Fibroblast of lung (primary cell): ENCODE data around the gene SGCG.

Source experiments
- CTCF ChIP-seq, 2 donors: IDR thresholded peaks in 1 of 2; conservative IDR thresholded peaks in 1 of 2; 1 replicate in 1 of 2; 2 replicates in 1 of 2; pipeline ENCODE4 v1.5.1; 2011 to 2012; ENCODE audit warnings: low read length in 2 of 2, control low read depth in 1 of 2, inconsistent platforms in 1 of 2, low read depth in 1 of 2, mild to moderate bottlenecking in 1 of 2
- EZH2 ChIP-seq: IDR thresholded peaks from 2 replicates; pipeline ENCODE4 v1.5.1; 2012; ENCODE audit warnings: low read length, control low read depth, mild to moderate bottlenecking; ENCODE audit errors: missing control alignments

- no peak for TF ChIP-seq CTCF (conservative IDR thresholded peaks at IDR 0.05 in 1 of 2, IDR thresholded peaks at IDR 0.05 in 1 of 2; ENCODE audit: low read depth in 1 of 2, low read length in 2 of 2)
- no peak for TF ChIP-seq EZH2
These were observed 168.6 kb downstream of the SGCG start for GRCh38 chr13:23349161-23349897.
